ENCODE data around the gene SCN5A.

SCN5A gene

DNA sequence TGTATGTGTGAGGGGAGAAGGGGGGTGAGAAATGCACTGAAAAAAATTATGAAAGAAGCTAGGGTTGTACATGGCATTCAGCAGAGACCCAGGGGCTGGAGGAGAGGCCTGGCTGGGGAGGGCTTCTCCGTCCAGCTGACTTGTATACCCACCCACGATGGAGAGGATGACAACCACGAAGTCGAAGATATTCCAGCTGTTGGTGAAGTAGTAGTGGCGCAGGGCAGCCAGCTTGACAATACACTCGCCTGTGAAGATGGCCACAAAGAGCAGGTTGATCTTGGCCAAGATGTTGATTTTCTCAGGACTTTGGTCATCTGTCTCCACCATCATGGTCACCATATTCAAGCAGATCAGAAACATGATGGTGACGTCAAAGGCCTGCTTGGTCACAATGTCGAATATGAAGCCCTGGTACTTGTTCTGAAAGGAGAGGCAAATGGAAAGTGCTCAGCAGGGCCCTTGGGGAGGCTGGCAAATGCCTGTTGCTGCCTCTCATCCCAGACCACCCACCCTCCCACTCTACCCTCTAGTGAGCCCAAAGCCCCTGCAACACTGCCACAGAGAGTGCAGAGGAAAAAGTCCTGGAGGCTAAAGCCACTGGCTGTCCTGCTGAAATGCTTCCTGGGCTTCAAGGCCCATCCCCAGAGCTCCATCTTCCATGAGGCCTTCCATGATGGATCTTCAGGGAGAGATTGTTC lies 95.2 kb downstream of the SCN5A start:
- FAIRE-seq (no peak), DNase-seq (ENCODE audit: insufficient read length, low spot score) (no peak)
- TF ChIP-seq TAF1 (IDR thresholded peaks at IDR 0.05; ENCODE audit: low read depth, low read length) (no peak), POU2F2 (IDR thresholded peaks at IDR 0.05; ENCODE audit: low read depth, low read length) (no peak), POLR2AphosphoS5 (IDR thresholded peaks at IDR 0.05; ENCODE audit: low read depth, low read length) (no peak), POLR2A (IDR thresholded peaks at IDR 0.05; ENCODE audit: low read depth, low read length) (no peak), SPI1 (IDR thresholded peaks at IDR 0.05; ENCODE audit: low read depth, low read length) (no peak), PAX5 (IDR thresholded peaks at IDR 0.05; ENCODE audit: insufficient read depth, low read length, severe bottlenecking) (no peak)

- DNase-seq (ENCODE audit: insufficient read length, low spot score) (no peak), FAIRE-seq (no peak)
- TF ChIP-seq TAF1 (IDR thresholded peaks at IDR 0.05; ENCODE audit: low read depth, low read length): no peak
- no peak for TF ChIP-seq SPI1 (IDR thresholded peaks at IDR 0.05; ENCODE audit: low read depth, low read length)
- TF ChIP-seq PAX5 (IDR thresholded peaks at IDR 0.05; ENCODE audit: insufficient read depth, low read length, severe bottlenecking): no peak
- no peak for TF ChIP-seq POU2F2 (IDR thresholded peaks at IDR 0.05; ENCODE audit: low read depth, low read length)
- TF ChIP-seq POLR2AphosphoS5 (IDR thresholded peaks at IDR 0.05; ENCODE audit: low read depth, low read length): no peak
- no peak for TF ChIP-seq POLR2A (IDR thresholded peaks at IDR 0.05; ENCODE audit: low read depth, low read length)
Measured at GRCh38 chr3:38553071-38553470, 96.4 kb downstream of the SCN5A start.

DNA sequence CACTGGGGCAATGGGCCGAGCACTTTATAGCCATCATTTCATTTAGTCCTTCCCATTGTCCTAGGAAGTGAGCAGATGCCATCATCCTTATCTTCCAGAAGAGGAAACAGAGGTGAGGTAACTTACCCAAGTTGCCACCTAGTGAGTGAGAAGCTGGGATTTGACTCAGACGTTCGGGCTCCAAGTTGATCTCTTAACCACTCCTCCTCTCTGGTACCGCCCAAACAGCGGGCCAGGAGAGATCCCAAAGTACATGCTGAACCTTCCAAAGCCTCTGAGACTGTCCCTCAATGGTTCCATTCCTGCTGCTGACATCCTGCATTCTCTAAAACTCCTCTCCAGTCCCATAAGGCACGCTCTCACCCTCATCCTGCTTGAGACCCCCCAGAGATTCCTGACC lies 97.1 kb downstream of the SCN5A start:
- DNase-seq (ENCODE audit: insufficient read length, low spot score) (no peak), FAIRE-seq (no peak)
- no peak for TF ChIP-seq SPI1 (IDR thresholded peaks at IDR 0.05; ENCODE audit: low read depth, low read length)
- TF ChIP-seq POLR2A (IDR thresholded peaks at IDR 0.05; ENCODE audit: low read depth, low read length): no peak
- TF ChIP-seq TAF1 (IDR thresholded peaks at IDR 0.05; ENCODE audit: low read depth, low read length): no peak
- no peak for TF ChIP-seq POLR2AphosphoS5 (IDR thresholded peaks at IDR 0.05; ENCODE audit: low read depth, low read length)
- no peak for TF ChIP-seq PAX5 (IDR thresholded peaks at IDR 0.05; ENCODE audit: insufficient read depth, low read length, severe bottlenecking)

DNA sequence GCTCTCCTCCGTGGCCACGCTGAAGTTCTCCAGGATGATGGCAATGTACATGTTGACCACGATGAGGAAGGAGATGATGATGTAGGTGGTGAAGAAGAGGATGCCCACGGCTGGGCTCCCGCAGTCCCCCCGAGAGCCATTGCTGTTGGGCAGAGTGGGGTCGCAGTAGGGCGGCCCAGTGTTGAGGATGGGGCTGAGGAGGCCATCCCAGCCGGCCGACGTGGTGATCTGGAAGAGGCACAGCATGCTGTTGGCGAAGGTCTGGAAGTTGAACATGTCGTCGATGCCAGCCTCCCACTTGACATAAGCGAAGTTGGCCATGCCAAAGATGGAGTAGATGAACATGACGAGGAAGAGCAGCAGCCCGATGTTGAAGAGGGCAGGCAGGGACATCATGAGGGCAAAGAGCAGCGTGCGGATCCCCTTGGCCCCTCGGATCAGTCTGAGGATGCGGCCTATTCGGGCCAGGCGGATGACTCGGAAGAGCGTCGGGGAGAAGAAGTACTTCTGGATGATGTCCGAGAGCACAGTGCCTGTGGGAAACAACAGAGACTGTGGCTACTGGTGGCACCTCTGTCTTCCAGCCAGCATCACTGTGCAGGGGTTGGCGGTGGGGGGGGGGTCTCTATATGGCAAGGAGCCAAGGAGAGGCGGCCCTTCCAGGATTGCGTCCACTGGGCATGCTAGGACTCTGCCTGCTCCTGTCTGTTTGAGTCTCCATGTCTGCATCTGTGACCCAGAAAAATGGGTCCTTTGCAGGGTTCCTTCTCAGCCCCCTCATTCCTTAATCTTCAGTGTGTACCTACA lies 98.3 kb downstream of the SCN5A start:
- TF ChIP-seq POLR2A (IDR thresholded peaks at IDR 0.05; ENCODE audit: low read depth, low read length) (no peak), TAF1 (IDR thresholded peaks at IDR 0.05; ENCODE audit: low read depth, low read length) (no peak), PAX5 (IDR thresholded peaks at IDR 0.05; ENCODE audit: insufficient read depth, low read length, severe bottlenecking) (no peak), POU2F2 (IDR thresholded peaks at IDR 0.05; ENCODE audit: low read depth, low read length) (no peak), POLR2AphosphoS5 (IDR thresholded peaks at IDR 0.05; ENCODE audit: low read depth, low read length) (no peak)
- FAIRE-seq: no peak

DNA sequence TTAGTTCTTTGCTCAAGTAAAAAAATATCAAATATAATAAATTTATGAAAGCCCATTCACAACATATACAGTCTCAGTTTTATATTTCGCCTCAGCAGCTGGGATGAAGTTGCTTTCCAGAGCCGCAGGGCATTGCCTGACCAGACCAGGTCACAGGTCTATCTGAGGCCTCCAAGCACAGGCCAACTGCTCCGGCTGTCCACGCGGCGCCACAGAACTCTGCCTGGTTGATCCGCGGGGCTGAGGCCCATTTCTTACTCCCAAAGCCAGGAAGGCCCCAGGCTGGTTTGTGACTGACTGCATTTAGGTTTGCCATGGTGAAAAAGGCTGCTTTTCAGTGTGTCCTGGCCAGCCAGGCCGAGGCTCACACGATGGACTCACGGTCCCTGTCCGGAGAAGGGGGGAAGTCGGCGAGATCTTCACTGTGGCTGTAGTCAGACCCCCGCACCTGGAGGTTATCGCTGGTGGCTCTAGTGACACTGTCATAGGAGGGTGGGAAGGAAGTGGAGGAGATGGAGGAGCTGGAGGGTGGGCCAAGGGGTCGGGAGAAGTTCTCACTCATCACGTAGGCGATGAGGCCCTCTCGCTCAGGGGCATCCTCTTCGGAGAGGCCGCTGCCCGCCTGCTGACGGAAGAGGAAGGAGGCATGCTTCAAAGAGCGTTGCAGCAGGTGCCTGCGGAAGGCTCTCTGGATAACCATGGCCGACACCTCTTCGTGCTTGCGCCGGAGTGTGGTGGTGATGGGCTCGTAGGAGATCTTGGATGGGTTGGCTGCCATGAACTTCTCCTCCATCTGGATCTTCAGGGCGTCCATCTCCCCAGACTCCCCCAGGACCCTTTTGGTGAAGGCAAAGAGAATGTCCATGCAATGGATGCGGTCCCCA lies 99.3 kb downstream of the SCN5A start:
- FAIRE-seq: no peak
- no peak for DNase-seq (ENCODE audit: insufficient read length, low spot score)
- no peak for TF ChIP-seq PAX5 (IDR thresholded peaks at IDR 0.05; ENCODE audit: insufficient read depth, low read length, severe bottlenecking)
- no peak for TF ChIP-seq POU2F2 (IDR thresholded peaks at IDR 0.05; ENCODE audit: low read depth, low read length)
- no peak for TF ChIP-seq TAF1 (IDR thresholded peaks at IDR 0.05; ENCODE audit: low read depth, low read length)
- no peak for TF ChIP-seq POLR2A (IDR thresholded peaks at IDR 0.05; ENCODE audit: low read depth, low read length)
- TF ChIP-seq SPI1 (IDR thresholded peaks at IDR 0.05; ENCODE audit: low read depth, low read length): no peak
- TF ChIP-seq POLR2AphosphoS5 (IDR thresholded peaks at IDR 0.05; ENCODE audit: low read depth, low read length): no peak

More for the DNA sequence above, 98.3 kb downstream of the SCN5A start:
- DNase-seq (ENCODE audit: insufficient read length, low spot score): no peak

DNA sequence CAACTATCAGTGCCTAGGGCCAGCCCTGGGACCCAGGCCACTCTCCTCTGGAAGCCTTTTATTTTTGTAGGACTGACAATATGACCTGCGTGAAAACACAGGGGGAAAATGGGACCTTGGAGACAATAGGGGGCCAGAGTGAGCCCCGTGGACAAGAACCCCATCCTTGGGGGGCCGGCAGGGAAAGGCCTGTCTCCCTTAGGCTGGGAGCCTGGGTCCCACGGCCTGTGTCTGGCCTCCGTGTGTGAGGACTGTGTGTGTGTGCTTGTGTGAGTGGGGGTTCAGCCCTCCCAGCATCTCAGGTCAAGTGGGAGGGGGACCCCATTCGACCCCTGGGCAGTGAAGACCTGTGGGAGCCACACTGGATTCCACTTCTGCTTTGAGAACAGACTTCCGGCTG lies 100.0 kb downstream of the SCN5A start:
- FAIRE-seq: no peak
- no peak for TF ChIP-seq POLR2A (IDR thresholded peaks at IDR 0.05; ENCODE audit: low read depth, low read length)
- TF ChIP-seq POU2F2 (IDR thresholded peaks at IDR 0.05; ENCODE audit: low read depth, low read length): no peak
- no peak for TF ChIP-seq POLR2AphosphoS5 (IDR thresholded peaks at IDR 0.05; ENCODE audit: low read depth, low read length)
- no peak for TF ChIP-seq PAX5 (IDR thresholded peaks at IDR 0.05; ENCODE audit: insufficient read depth, low read length, severe bottlenecking)
- no peak for TF ChIP-seq SPI1 (IDR thresholded peaks at IDR 0.05; ENCODE audit: low read depth, low read length)
- TF ChIP-seq TAF1 (IDR thresholded peaks at IDR 0.05; ENCODE audit: low read depth, low read length): no peak
- no peak for DNase-seq (ENCODE audit: insufficient read length, low spot score)

GRCh38 chr3:38549082-38549481 lies 100.4 kb downstream of the SCN5A start:
- FAIRE-seq: no peak
- DNase-seq (ENCODE audit: insufficient read length, low spot score): no peak
- TF ChIP-seq TAF1 (IDR thresholded peaks at IDR 0.05; ENCODE audit: low read depth, low read length) (no peak), PAX5 (IDR thresholded peaks at IDR 0.05; ENCODE audit: insufficient read depth, low read length, severe bottlenecking) (no peak), POLR2AphosphoS5 (IDR thresholded peaks at IDR 0.05; ENCODE audit: low read depth, low read length) (no peak), POLR2A (IDR thresholded peaks at IDR 0.05; ENCODE audit: low read depth, low read length) (no peak), POU2F2 (IDR thresholded peaks at IDR 0.05; ENCODE audit: low read depth, low read length) (no peak), SPI1 (IDR thresholded peaks at IDR 0.05; ENCODE audit: low read depth, low read length) (no peak)

- TF ChIP-seq POU2F2 (IDR thresholded peaks at IDR 0.05; ENCODE audit: low read depth, low read length): no peak
- TF ChIP-seq POLR2AphosphoS5 (IDR thresholded peaks at IDR 0.05; ENCODE audit: low read depth, low read length): no peak
- no peak for TF ChIP-seq SPI1 (IDR thresholded peaks at IDR 0.05; ENCODE audit: low read depth, low read length)
- no peak for TF ChIP-seq TAF1 (IDR thresholded peaks at IDR 0.05; ENCODE audit: low read depth, low read length)
- no peak for TF ChIP-seq PAX5 (IDR thresholded peaks at IDR 0.05; ENCODE audit: insufficient read depth, low read length, severe bottlenecking)
- no peak for TF ChIP-seq POLR2A (IDR thresholded peaks at IDR 0.05; ENCODE audit: low read depth, low read length)
- FAIRE-seq: no peak
- DNase-seq (ENCODE audit: insufficient read length, low spot score): no peak
Measured at GRCh38 chr3:38548154-38548931, 101.1 kb downstream of the SCN5A start.

Data from GM12891 (cell line).